GM23338 (cell line): Measurements from ENCODE around the gene GPD1. TPM values are rescaled to one million over a fixed set of nuclear protein-coding genes. Genes with fewer than 3 reads are reported as not detected.

Source experiments
- ATAC-seq: fragments of 200-7000 bp; cut with Tn5 transposase; 3 replicates; pipeline ENCODE4 v1.9.1; 2020
- DNase-seq: peaks from one replicate; pipeline ENCODE4 v3.0.0-alpha.2; 2015; ENCODE audit warnings: low spot score
- H2AFZ ChIP-seq: fragments of 200-600 bp; sonication (generic); 2 replicates; pipeline ENCODE4 v1.8.0; 2016; ENCODE audit warnings: antibody characterized with exemption, mild to moderate bottlenecking, moderate library complexity
- H3F3A ChIP-seq: fragments of 200-600 bp; sonication (generic); replicated peaks from 2 replicates; pipeline ENCODE4 v1.8.0; 2017; ENCODE audit warnings: antibody characterized with exemption, mixed run types, low read depth
- H3K27ac ChIP-seq: fragments of 200-600 bp; sonication (generic); 2 replicates; pipeline ENCODE4 v1.6.1; 2016; ENCODE audit warnings: low read depth
- H3K27me3 ChIP-seq: fragments of 200-600 bp; sonication (generic); 2 replicates; pipeline ENCODE4 v1.8.0; 2016; ENCODE audit warnings: mild to moderate bottlenecking, mixed run types, moderate library complexity; ENCODE audit not compliant: insufficient read depth
- H3K36me3 ChIP-seq: fragments of 200-600 bp; sonication (generic); 2 replicates; pipeline ENCODE4 v1.8.0; 2016; ENCODE audit warnings: mild to moderate bottlenecking; ENCODE audit not compliant: insufficient read depth
- H3K4me1 ChIP-seq: fragments of 200-600 bp; sonication (generic); 2 replicates; pipeline ENCODE4 v1.8.0; 2016; ENCODE audit warnings: mild to moderate bottlenecking, moderate library complexity; ENCODE audit not compliant: insufficient read depth
- H3K4me2 ChIP-seq: fragments of 200-600 bp; sonication (generic); 2 replicates; pipeline ENCODE4 v1.7.1; 2017; ENCODE audit warnings: mixed run types
- H3K4me3 ChIP-seq: fragments of 200-600 bp; sonication (generic); 2 replicates; pipeline ENCODE4 v1.6.1; 2016; ENCODE audit warnings: mixed run types
- H3K79me2 ChIP-seq: fragments of 200-600 bp; sonication (generic); replicated peaks from 2 replicates; pipeline ENCODE4 v1.8.0; 2017; ENCODE audit warnings: mild to moderate bottlenecking; ENCODE audit not compliant: insufficient read depth
- H3K9me2 ChIP-seq: fragments of 200-600 bp; sonication (generic); 2 replicates; pipeline ENCODE4 v1.8.0; 2017; ENCODE audit not compliant: insufficient read depth
- H4K20me1 ChIP-seq: fragments of 200-600 bp; sonication (generic); replicated peaks from 2 replicates; pipeline ENCODE4 v1.8.0; 2017; ENCODE audit warnings: mild to moderate bottlenecking; ENCODE audit not compliant: insufficient read depth
- H3K27ac Mint-ChIP-seq: 2 replicates; pipeline ENCODE4 v1.8.0; 2020; ENCODE audit warnings: inconsistent platforms, mild to moderate bottlenecking, moderate library complexity, mixed read lengths
- H3K27me3 Mint-ChIP-seq: 3 replicates; pipeline ENCODE4 v1.8.0; 2022; ENCODE audit warnings: low read depth, mild to moderate bottlenecking, moderate library complexity, mixed read lengths, inconsistent platforms; ENCODE audit not compliant: insufficient read depth, poor library complexity
- H3K36me3 Mint-ChIP-seq: 3 replicates; pipeline ENCODE4 v1.8.0; 2021; ENCODE audit warnings: low read depth, mild to moderate bottlenecking, inconsistent platforms, moderate library complexity, mixed read lengths
- H3K4me1 Mint-ChIP-seq: 3 replicates; pipeline ENCODE4 v1.8.0; 2020; ENCODE audit warnings: mild to moderate bottlenecking, inconsistent platforms, mixed read lengths
- H3K4me3 Mint-ChIP-seq: 3 replicates; pipeline ENCODE4 v1.8.0; 2021; ENCODE audit warnings: moderate library complexity, mild to moderate bottlenecking, inconsistent platforms, mixed read lengths
- H3K9me3 Mint-ChIP-seq: 3 replicates; pipeline ENCODE4 v1.8.0; 2020; ENCODE audit warnings: moderate library complexity, mild to moderate bottlenecking, inconsistent platforms, mixed read lengths
- CREB1 ChIP-seq: fragments of 250-450 bp; sonication (Bioruptor Pico); IDR thresholded peaks from 2 replicates; pipeline ENCODE4 v1.5.0; 2020; ENCODE audit warnings: low read depth, mild to moderate bottlenecking, moderate library complexity
- EZH2 ChIP-seq: fragments of 200-600 bp; sonication (generic); IDR thresholded peaks from one replicate; pipeline ENCODE4 v1.8.0; 2017; ENCODE audit warnings: antibody characterized with exemption, mild to moderate bottlenecking, low read depth; ENCODE audit not compliant: unreplicated experiment
- JUNB ChIP-seq: IDR thresholded peaks from one replicate; pipeline ENCODE4 v1.6.1; 2016; ENCODE audit warnings: antibody characterized with exemption; ENCODE audit not compliant: unreplicated experiment
- POLR2AphosphoS5 ChIP-seq: IDR thresholded peaks from 2 replicates; pipeline ENCODE4 v1.6.1; 2016; ENCODE audit warnings: antibody characterized with exemption, low read depth
- STAT1 ChIP-seq: IDR thresholded peaks from one replicate; pipeline ENCODE4 v1.6.1; 2016; ENCODE audit warnings: antibody characterized with exemption; ENCODE audit not compliant: unreplicated experiment
- ZNF331 ChIP-seq: fragments of 250-450 bp; sonication (Bioruptor Pico); IDR thresholded peaks from 2 replicates; pipeline ENCODE4 v1.5.0; 2020; ENCODE audit warnings: low read depth, mild to moderate bottlenecking, moderate library complexity
- polyA plus RNA-seq: library from polyadenylated mRNA; unstranded; fragments of >200 nt; fragmentation: Nextera tagmentation; extraction: Ambion mirVana; gene quantifications from 2 replicates; pipeline ENCODE4 v1.2.1, GENCODE V29; 2016
- total RNA-seq: library from RNA; depleted of rRNA; stranded (reverse); fragments of >200 nt; shearing (Covaris generic); gene quantifications from 2 replicates; pipeline ENCODE4 v1.2.3, GENCODE V29; 2014
- TF ChIP-seq, protein P1 (sequence below): IDR thresholded peaks from one replicate; pipeline ENCODE4 v1.6.1; 2018; ENCODE audit warnings: antibody characterized with exemption; ENCODE audit not compliant: unreplicated experiment
- TF ChIP-seq, protein P2 (sequence below), 2 experiments: fragments of 200-600 bp in 1 of 2; sonication (generic) in 1 of 2; conservative IDR thresholded peaks; 2 replicates each; pipeline versions ENCODE4 v1.5.1 to v1.6.1; 2016 to 2017; ENCODE audit warnings: antibody characterized with exemption in 2 of 2, low read depth in 2 of 2, mild to moderate bottlenecking in 2 of 2, moderate library complexity in 1 of 2
- TF ChIP-seq, protein P3 (sequence below): IDR thresholded peaks from 2 replicates; pipeline ENCODE4 v1.6.1; 2016; ENCODE audit warnings: antibody characterized with exemption

The GPD1 gene
- total and polyA plus RNA-seq, 2 experiments from 2014 or later, result 0.36 to 0.45 TPM

DNA sequence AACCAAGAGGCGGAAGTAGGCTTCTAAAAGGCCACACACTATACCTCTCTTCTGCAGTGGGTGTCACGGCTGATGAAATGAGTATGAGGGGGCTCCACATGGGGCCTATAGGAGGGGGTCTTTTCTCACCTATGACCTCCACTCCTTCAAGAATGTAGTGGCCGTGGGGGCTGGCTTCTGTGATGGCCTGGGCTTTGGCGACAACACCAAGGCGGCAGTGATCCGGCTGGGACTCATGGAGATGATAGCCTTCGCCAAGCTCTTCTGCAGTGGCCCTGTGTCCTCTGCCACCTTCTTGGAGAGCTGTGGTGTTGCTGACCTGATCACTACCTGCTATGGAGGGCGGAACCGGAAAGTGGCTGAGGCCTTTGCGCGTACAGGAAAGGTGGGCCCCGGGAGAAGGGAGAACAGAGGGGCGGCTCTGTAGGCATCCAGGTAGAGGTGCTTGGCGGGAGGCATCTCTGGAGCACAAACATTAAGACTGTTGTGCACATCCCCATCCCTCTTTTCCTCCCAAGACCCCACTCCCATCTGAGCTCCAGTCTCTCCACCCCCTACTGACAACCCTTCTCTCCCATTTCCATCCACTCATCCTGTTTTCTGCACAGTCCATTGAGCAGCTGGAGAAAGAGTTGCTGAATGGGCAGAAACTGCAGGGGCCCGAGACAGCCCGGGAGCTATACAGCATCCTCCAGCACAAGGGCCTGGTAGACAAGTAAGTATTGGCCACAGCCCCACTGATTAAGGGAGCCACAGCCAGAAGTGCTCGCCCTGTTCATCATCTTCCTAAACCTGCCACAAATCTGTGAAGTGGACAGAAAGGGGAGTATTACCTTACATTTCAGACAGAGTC lies 3.8 kb downstream of the GPD1 start:
- H2AFZ ChIP-seq, result no peak overlapping the region
- DNase-seq, result no peak
- no peak for ATAC-seq
- H3K27me3 Mint-ChIP-seq, result peaks cover 9% of the 10 kb centered on the region
- H3K36me3 ChIP-seq, result no peaks in the 10 kb centered on the region
- no peaks in the 10 kb centered on the region for H3K9me3 Mint-ChIP-seq
- no peaks in the 10 kb centered on the region for H3K9me2 ChIP-seq
- peaks cover 14% of the 10 kb centered on the region for H3F3A ChIP-seq
- H3K4me3 ChIP-seq, result no peak overlapping the region
- no peak for TF ChIP-seq EZH2
- TF ChIP-seq JUNB, result no peak
- no peak for TF ChIP-seq CREB1 (CRISPR knock-in tag)
- TF ChIP-seq ZNF331 (CRISPR knock-in tag), result no peak
- no peak overlapping the region for H3K27ac Mint-ChIP-seq
- H3K4me1 Mint-ChIP-seq, result peaks cover 35% of the 10 kb centered on the region
- H4K20me1 ChIP-seq, result no peaks in the 10 kb centered on the region
- no peaks in the 10 kb centered on the region for H3K27me3 ChIP-seq
- H3K79me2 ChIP-seq, result no peaks in the 10 kb centered on the region
- no peak overlapping the region for H3K27ac ChIP-seq
- H3K4me3 Mint-ChIP-seq, result no peak overlapping the region
- no peak overlapping the region for H3K4me2 ChIP-seq
- H3K36me3 Mint-ChIP-seq, result no peaks in the 10 kb centered on the region; the same call in 2 of the 3 replicates
- peaks cover 23% of the 10 kb centered on the region; the same call in 1 of the 2 replicates for H3K4me1 ChIP-seq

DNA sequence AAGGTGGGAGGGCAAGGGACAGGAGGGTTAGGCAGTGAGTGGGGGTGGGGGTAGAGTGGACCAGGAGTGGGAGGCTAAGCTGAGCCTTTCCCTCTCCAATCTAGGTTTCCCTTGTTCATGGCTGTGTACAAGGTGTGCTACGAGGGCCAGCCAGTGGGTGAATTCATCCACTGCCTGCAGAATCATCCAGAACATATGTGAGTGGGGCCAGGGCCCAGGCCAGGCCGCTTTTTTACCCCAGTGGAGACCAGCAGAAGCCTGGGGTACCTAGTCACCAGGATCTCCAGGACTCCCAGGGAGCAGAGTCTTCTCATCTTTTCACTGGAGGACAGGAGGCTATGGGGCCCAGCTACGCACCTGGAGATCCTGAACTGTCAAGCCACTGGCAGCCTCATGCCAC lies 5.5 kb downstream of the GPD1 start:
- peaks cover 25% of the 10 kb centered on the region for H3K4me1 Mint-ChIP-seq
- H3K36me3 Mint-ChIP-seq, result no peaks in the 10 kb centered on the region; the same call in 2 of the 3 replicates
- H3F3A ChIP-seq, result peaks cover 16% of the 10 kb centered on the region

DNA sequence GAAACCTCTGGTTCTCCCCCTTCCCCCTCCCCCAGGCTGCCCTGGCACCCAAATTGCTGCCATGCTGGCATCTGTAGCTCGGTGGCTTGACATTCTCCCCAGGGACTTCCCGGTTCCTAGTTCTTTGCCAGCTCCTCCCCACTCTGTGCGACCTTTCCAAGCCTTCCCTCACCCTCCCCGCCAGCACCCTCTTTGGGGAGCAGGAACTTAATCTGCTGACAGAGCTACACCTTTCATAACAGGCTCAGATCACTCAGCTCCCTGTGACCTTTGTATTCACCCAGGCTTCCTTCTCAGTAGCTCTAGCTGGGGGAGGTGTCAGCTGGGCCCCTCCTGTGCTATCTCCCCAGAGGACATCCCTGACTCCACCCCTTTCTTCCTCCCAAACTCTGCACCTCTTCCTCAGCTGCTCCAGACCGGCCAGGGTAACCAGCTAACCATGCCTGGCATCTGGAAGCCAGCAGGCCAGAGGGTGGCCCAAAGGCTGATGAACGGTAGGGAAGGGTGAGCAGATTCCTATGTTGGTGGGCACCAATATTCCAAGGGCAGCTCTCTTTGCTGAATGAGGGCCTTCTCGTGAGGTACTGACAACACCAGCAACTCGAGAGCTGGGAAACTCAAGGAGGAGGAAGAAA lies 6.4 kb downstream of the GPD1 start:
- peak overlapping the region; percentile 83; the same call in 1 of the 2 replicates for H2AFZ ChIP-seq
- ATAC-seq, result no peak
- Mint-ChIP-seq H3K4me1 (peaks cover 24% of the 10 kb centered on the region), H3K9me3 (peaks cover 2% of the 10 kb centered on the region; the same call in 1 of the 3 replicates), H3K4me3 (peak overlapping the region; percentile 52; the same call in 2 of the 3 replicates), H3K27me3 (peaks cover 7% of the 10 kb centered on the region), H3K36me3 (peaks cover 3% of the 10 kb centered on the region; the same call in 2 of the 3 replicates), H3K27ac (peak overlapping the region; percentile 53; the same call in 1 of the 2 replicates)
- peak overlapping the region; percentile 59 for H3K4me2 ChIP-seq
- peak overlapping the region; percentile 84; the same call in 1 of the 2 replicates for H3K27ac ChIP-seq
- no peaks in the 10 kb centered on the region for H3K27me3 ChIP-seq
- H4K20me1 ChIP-seq, result no peaks in the 10 kb centered on the region
- H3K79me2 ChIP-seq, result peaks cover 23% of the 10 kb centered on the region
- no peaks in the 10 kb centered on the region for H3K36me3 ChIP-seq
- peaks cover 16% of the 10 kb centered on the region for H3F3A ChIP-seq
- no peaks in the 10 kb centered on the region for H3K9me2 ChIP-seq
- no peak overlapping the region; the same call in 1 of the 2 replicates for H3K4me3 ChIP-seq
- peaks cover 12% of the 10 kb centered on the region; the same call in 1 of the 2 replicates for H3K4me1 ChIP-seq
- DNase-seq, result no peak
- TF ChIP-seq, protein P1, sequence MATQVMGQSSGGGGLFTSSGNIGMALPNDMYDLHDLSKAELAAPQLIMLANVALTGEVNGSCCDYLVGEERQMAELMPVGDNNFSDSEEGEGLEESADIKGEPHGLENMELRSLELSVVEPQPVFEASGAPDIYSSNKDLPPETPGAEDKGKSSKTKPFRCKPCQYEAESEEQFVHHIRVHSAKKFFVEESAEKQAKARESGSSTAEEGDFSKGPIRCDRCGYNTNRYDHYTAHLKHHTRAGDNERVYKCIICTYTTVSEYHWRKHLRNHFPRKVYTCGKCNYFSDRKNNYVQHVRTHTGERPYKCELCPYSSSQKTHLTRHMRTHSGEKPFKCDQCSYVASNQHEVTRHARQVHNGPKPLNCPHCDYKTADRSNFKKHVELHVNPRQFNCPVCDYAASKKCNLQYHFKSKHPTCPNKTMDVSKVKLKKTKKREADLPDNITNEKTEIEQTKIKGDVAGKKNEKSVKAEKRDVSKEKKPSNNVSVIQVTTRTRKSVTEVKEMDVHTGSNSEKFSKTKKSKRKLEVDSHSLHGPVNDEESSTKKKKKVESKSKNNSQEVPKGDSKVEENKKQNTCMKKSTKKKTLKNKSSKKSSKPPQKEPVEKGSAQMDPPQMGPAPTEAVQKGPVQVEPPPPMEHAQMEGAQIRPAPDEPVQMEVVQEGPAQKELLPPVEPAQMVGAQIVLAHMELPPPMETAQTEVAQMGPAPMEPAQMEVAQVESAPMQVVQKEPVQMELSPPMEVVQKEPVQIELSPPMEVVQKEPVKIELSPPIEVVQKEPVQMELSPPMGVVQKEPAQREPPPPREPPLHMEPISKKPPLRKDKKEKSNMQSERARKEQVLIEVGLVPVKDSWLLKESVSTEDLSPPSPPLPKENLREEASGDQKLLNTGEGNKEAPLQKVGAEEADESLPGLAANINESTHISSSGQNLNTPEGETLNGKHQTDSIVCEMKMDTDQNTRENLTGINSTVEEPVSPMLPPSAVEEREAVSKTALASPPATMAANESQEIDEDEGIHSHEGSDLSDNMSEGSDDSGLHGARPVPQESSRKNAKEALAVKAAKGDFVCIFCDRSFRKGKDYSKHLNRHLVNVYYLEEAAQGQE, result no peak
- TF ChIP-seq JUNB (no peak), POLR2AphosphoS5 (no peak), STAT1 (no peak), EZH2 (no peak), CREB1 (CRISPR knock-in tag) (no peak), ZNF331 (CRISPR knock-in tag) (no peak)
- TF ChIP-seq, protein P2, sequence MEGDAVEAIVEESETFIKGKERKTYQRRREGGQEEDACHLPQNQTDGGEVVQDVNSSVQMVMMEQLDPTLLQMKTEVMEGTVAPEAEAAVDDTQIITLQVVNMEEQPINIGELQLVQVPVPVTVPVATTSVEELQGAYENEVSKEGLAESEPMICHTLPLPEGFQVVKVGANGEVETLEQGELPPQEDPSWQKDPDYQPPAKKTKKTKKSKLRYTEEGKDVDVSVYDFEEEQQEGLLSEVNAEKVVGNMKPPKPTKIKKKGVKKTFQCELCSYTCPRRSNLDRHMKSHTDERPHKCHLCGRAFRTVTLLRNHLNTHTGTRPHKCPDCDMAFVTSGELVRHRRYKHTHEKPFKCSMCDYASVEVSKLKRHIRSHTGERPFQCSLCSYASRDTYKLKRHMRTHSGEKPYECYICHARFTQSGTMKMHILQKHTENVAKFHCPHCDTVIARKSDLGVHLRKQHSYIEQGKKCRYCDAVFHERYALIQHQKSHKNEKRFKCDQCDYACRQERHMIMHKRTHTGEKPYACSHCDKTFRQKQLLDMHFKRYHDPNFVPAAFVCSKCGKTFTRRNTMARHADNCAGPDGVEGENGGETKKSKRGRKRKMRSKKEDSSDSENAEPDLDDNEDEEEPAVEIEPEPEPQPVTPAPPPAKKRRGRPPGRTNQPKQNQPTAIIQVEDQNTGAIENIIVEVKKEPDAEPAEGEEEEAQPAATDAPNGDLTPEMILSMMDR (conservative IDR thresholded peaks at IDR 0.05; ENCODE audit: low read depth in 2 of 2), result no peak
- TF ChIP-seq, protein P3, sequence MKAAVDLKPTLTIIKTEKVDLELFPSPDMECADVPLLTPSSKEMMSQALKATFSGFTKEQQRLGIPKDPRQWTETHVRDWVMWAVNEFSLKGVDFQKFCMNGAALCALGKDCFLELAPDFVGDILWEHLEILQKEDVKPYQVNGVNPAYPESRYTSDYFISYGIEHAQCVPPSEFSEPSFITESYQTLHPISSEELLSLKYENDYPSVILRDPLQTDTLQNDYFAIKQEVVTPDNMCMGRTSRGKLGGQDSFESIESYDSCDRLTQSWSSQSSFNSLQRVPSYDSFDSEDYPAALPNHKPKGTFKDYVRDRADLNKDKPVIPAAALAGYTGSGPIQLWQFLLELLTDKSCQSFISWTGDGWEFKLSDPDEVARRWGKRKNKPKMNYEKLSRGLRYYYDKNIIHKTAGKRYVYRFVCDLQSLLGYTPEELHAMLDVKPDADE, result no peak

More for the DNA sequence above, 5.5 kb downstream of the GPD1 start:
- H3K27ac ChIP-seq, result no peak overlapping the region
- Mint-ChIP-seq H3K27me3 (peaks cover 9% of the 10 kb centered on the region), H3K9me3 (0 out of 3 replicates have a peak, but pooled peaks cover under 1% of the 10 kb centered on the region), H3K4me3 (no peak overlapping the region), H3K27ac (no peak overlapping the region)
- no peaks in the 10 kb centered on the region for H3K36me3 ChIP-seq
- no peaks in the 10 kb centered on the region for H3K9me2 ChIP-seq
- H3K4me2 ChIP-seq, result no peak overlapping the region
- DNase-seq, result no peak
- ATAC-seq, result no peak
- H3K27me3 ChIP-seq, result no peaks in the 10 kb centered on the region
- peaks cover 16% of the 10 kb centered on the region for H3K79me2 ChIP-seq
- TF ChIP-seq POLR2AphosphoS5, result no peak
- H4K20me1 ChIP-seq, result no peaks in the 10 kb centered on the region
- no peak overlapping the region for H3K4me3 ChIP-seq
- H2AFZ ChIP-seq, result no peak overlapping the region
- H3K4me1 ChIP-seq, result peaks cover 12% of the 10 kb centered on the region; the same call in 1 of the 2 replicates
